ENCODE measurements around the gene ATL2.
"Not testable (repeated sequence)": the region's sequence is repeated elsewhere in the genome, so short reads cannot be mapped to it uniquely, and the experiment has no call there.

The ATL2 gene

GRCh38 chr2:38323623-38324022, 53.5 kb downstream of the ATL2 start:
- no peak for DNase-seq (ENCODE audit: low read depth, low spot score)
- ChIA-PET CTCF (interaction anchor here (1.5 kb wide), 1 partner anchor 258 kb away, joined by 5 read pairs; no protein-coding TSS in a partner anchor), POLR2A (no interaction called here)
- TF ChIP-seq CTCF (IDR thresholded peaks at IDR 0.05; ENCODE audit: insufficient read depth, low read length, missing control alignments) = no peak
- H3K4me3 ChIP-seq (ENCODE audit: low read depth, low read length) = no peak overlapping the region

GRCh38 chr2:38322224-38322914, 54.7 kb downstream of the ATL2 start:
- ChIA-PET POLR2A (no interaction called here), CTCF (interaction anchor here (0.6 to 1.5 kb wide), 4 partner anchors 11 to 259 kb away, joined by 3 to 5 read pairs (median 3); no protein-coding TSS in a partner anchor)
- no peak for DNase-seq (ENCODE audit: low read depth, low spot score)
- no peak overlapping the region for H3K4me3 ChIP-seq (ENCODE audit: low read depth, low read length)
- no peak for TF ChIP-seq CTCF (IDR thresholded peaks at IDR 0.05; ENCODE audit: insufficient read depth, low read length, missing control alignments)

GRCh38 chr2:38319240-38319639, 57.8 kb downstream of the ATL2 start:
- ChIA-PET CTCF (interaction anchor here (0.8 to 1.5 kb wide), 3 partner anchors 57 to 405 kb away, joined by 3 to 4 read pairs (median 3); no protein-coding TSS in a partner anchor), POLR2A (interaction anchor here (0.6 kb wide), 1 partner anchor 275 kb away, joined by 3 read pairs; no protein-coding TSS in a partner anchor)
- not testable (repeated sequence) for DNase-seq (ENCODE audit: low read depth, low spot score); H3K4me3 ChIP-seq (ENCODE audit: low read depth, low read length)

GRCh38 chr2:38317725-38318124, 59.3 kb downstream of the ATL2 start:
- no peak for DNase-seq (ENCODE audit: low read depth, low spot score)
- POLR2A ChIA-PET = interaction anchor here (0.6 kb wide), 1 partner anchor 257 kb away, joined by 3 read pairs; no protein-coding TSS in a partner anchor
- no peak for TF ChIP-seq CTCF (IDR thresholded peaks at IDR 0.05; ENCODE audit: insufficient read depth, low read length, missing control alignments)
- no peak overlapping the region for H3K4me3 ChIP-seq (ENCODE audit: low read depth, low read length)
- CTCF ChIA-PET = interaction anchor here (0.6 to 4.0 kb wide), 19 partner anchors 9 to 912 kb away, joined by 3 to 38 read pairs (median 4); no protein-coding TSS in a partner anchor

GRCh38 chr2:38315707-38316333, 61.3 kb downstream of the ATL2 start:
- ChIA-PET POLR2A (interaction anchor here (0.8 kb wide), 1 partner anchor 436 kb away, joined by 3 read pairs; the partner anchor contains the start of gene SRSF7), CTCF (interaction anchor here (0.7 to 4.0 kb wide), 58 partner anchors 9 to 520 kb away, joined by 3 to 38 read pairs (median 5); partner anchors contain the start of gene ATL2)
- peak; percentile 55 for TF ChIP-seq CTCF (IDR thresholded peaks at IDR 0.05; ENCODE audit: insufficient read depth, low read length, missing control alignments)
- no peak overlapping the region for H3K4me3 ChIP-seq (ENCODE audit: low read depth, low read length)
- peak; percentile 1 for DNase-seq (ENCODE audit: low read depth, low spot score)

GRCh38 chr2:38308821-38309220, 68.3 kb downstream of the ATL2 start:
- no peak for DNase-seq (ENCODE audit: low read depth, low spot score)
- ChIA-PET POLR2A (no interaction called here), CTCF (interaction anchor here (0.6 kb wide), 1 partner anchor 14 kb away, joined by 3 read pairs; no protein-coding TSS in a partner anchor)
- H3K4me3 ChIP-seq (ENCODE audit: low read depth, low read length) = no peak overlapping the region
- TF ChIP-seq CTCF (IDR thresholded peaks at IDR 0.05; ENCODE audit: insufficient read depth, low read length, missing control alignments) = no peak
